ENCODE results near the gene ADARB2.

The ADARB2 gene

DNA sequence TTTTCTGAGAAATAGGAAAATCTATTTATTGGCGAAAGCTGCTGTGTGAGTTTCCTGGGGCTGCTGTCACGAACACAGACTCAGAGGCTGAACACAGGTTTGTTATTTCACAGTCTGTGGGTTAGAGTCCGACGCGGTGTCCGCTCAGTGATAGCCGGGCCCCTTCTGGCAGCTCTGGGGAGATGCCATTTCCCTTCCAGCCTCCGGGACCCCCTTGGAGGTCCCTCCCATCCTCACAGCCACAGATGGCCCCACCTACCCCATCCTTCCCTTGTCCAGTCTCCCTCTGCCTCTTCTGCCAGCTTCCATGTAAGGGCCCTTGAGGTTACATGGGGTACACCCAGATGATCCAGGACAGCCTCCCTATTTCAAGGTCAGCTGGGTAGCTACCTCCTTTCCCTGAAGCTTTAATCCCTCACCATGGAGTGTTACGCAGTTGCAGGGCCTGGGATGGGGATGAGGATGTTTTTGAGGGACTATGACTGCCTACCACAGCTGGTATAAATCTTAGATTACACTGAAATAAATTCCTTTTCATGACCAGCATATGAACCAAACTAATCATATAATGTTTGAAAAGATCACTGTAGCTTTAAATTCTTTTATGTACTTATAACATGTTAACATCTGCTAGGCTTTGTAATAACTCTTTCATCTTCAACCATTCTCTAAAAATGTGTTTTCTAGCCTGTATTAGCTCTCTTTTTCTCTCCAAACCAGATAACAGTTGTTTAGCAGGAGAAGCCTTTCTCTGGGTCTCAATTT is 582.6 kb downstream of the ADARB2 start:
- no peak for DNase-seq (ENCODE audit: low spot score in 2 of 2)
- H3K36me3 ChIP-seq (replicated peaks): no peaks in the 10 kb centered on the region
- H3K9me3 ChIP-seq: no peaks in the 10 kb centered on the region
- H3K4me1 ChIP-seq: no peaks in the 10 kb centered on the region
- no peak overlapping the region for H3K4me3 ChIP-seq
- H3K27me3 ChIP-seq (ENCODE audit: low read depth): no peaks in the 10 kb centered on the region
- in situ Hi-C loops (cut with MboI; ENCODE audit: low sequenced_read_pairs): no loop called here

- H3K9me3 ChIP-seq: no peaks in the 10 kb centered on the region
- no peaks in the 10 kb centered on the region for H3K4me1 ChIP-seq
- no peak overlapping the region for H3K4me3 ChIP-seq
- in situ Hi-C loops (cut with MboI; ENCODE audit: low sequenced_read_pairs): no loop called here
- H3K36me3 ChIP-seq (replicated peaks): no peaks in the 10 kb centered on the region
- no peaks in the 10 kb centered on the region for H3K27me3 ChIP-seq (ENCODE audit: low read depth)
- DNase-seq (ENCODE audit: low spot score in 2 of 2): no peak
These were observed 583.4 kb downstream of the ADARB2 start for GRCh38 chr10:1153805-1154351.

DNA sequence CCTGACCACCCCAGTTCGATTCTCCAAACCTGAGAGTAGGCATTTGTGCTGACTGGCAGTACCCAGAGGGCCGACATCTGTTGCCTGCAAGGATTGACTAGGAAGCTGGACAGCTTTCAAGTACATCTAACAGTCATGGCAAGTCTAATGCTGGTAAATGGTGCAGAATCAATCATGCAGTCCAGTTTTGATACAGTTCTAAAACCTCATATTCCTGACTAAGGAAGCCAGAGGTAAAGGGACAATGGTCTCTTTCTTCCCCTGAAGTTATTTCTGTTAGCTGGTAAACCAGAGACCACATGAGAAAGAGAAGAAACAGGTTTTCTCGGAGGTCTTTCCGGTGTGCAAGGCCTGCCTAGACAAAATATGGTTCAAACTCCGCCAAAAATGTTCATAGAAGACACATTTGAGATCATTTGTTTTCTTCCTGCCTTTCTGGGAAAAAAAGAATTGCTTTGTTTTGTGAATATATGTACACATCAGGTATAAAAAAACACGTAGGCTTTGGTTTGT is 584.0 kb downstream of the ADARB2 start:
- DNase-seq (ENCODE audit: low spot score in 2 of 2): no peak
- Histone ChIP-seq H3K36me3 (replicated peaks) (no peaks in the 10 kb centered on the region), H3K4me3 (no peak overlapping the region), H3K27me3 (ENCODE audit: low read depth) (no peaks in the 10 kb centered on the region), H3K9me3 (no peaks in the 10 kb centered on the region), H3K4me1 (no peaks in the 10 kb centered on the region)
- in situ Hi-C loops (cut with MboI; ENCODE audit: low sequenced_read_pairs): no loop called here

GRCh38 chr10:1152386-1153250 is 584.7 kb downstream of the ADARB2 start:
- Histone ChIP-seq H3K36me3 (replicated peaks) (no peaks in the 10 kb centered on the region), H3K9me3 (no peaks in the 10 kb centered on the region), H3K4me1 (no peaks in the 10 kb centered on the region), H3K4me3 (no peak overlapping the region), H3K27me3 (ENCODE audit: low read depth) (no peaks in the 10 kb centered on the region)
- no peak for DNase-seq (ENCODE audit: low spot score in 2 of 2)
- in situ Hi-C loops (cut with MboI; ENCODE audit: low sequenced_read_pairs): no loop called here

DNA sequence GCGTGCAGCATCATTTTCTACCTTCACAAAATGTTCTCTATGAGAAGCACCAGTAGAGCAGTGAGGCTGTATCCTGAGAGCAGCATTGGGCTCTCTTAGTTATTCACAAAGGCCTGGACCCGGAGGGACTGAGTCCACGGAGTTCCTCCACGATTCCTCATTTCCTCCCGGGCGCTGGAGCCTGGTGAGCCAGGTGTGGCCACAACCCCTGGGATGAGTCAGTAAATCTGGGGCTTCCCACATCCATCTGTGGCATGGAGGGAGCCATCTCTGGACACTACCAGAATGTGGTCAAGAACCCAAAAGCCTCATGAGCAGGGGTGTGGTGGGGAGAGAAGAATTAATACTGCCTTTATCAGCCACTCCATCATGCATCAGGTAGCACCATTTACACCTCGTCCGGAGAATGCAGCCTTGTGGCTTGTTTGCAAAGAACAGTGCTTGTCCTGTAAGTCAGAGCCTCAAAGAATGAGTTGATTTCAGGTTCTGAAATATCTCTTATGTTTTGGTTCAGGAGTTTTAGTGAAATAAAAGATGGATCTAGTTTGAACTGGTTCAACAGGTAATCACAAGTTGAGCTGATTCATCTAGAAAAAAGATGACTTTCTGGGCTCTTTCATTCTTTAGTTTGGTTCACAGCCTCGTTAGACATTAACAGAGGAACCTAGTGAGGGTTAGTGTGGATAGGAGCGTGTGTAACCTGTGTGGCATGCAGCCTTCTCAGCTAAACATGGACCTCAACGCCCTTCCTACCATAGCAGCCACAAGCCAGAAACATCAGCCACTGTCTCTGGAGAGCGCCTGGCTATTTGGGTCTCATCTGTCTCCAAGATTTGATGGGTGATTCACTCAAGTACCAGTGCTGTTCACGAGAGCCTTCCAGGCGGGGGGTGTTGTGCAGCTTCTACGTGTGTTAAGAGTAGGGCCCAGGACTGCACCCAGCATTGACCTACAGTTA is 586.0 kb downstream of the ADARB2 start:
- Histone ChIP-seq H3K4me1 (no peaks in the 10 kb centered on the region), H3K27me3 (ENCODE audit: low read depth) (no peaks in the 10 kb centered on the region), H3K9me3 (no peaks in the 10 kb centered on the region), H3K36me3 (replicated peaks) (no peaks in the 10 kb centered on the region), H3K4me3 (no peak overlapping the region)
- in situ Hi-C loops (cut with MboI; ENCODE audit: low sequenced_read_pairs): no loop called here
- no peak for DNase-seq (ENCODE audit: low spot score in 2 of 2)

GRCh38 chr10:1150638-1150955 is 586.7 kb downstream of the ADARB2 start:
- Histone ChIP-seq H3K9me3 (no peaks in the 10 kb centered on the region), H3K4me3 (no peak overlapping the region), H3K27me3 (ENCODE audit: low read depth) (no peaks in the 10 kb centered on the region), H3K36me3 (replicated peaks) (no peaks in the 10 kb centered on the region), H3K4me1 (no peaks in the 10 kb centered on the region)
- DNase-seq (ENCODE audit: low spot score in 2 of 2): no peak
- in situ Hi-C loops (cut with MboI; ENCODE audit: low sequenced_read_pairs): no loop called here

GRCh38 chr10:1149793-1150637 is 587.3 kb downstream of the ADARB2 start:
- no peak for DNase-seq (ENCODE audit: low spot score in 2 of 2)
- no peaks in the 10 kb centered on the region for H3K27me3 ChIP-seq (ENCODE audit: low read depth)
- H3K36me3 ChIP-seq (replicated peaks): no peaks in the 10 kb centered on the region
- no peaks in the 10 kb centered on the region for H3K4me1 ChIP-seq
- in situ Hi-C loops (cut with MboI; ENCODE audit: low sequenced_read_pairs): no loop called here
- H3K4me3 ChIP-seq: no peak overlapping the region
- no peaks in the 10 kb centered on the region for H3K9me3 ChIP-seq

GRCh38 chr10:1148855-1149605 is 588.3 kb downstream of the ADARB2 start:
- no peak overlapping the region for H3K4me3 ChIP-seq
- H3K36me3 ChIP-seq (replicated peaks): no peaks in the 10 kb centered on the region
- no peak for DNase-seq (ENCODE audit: low spot score in 2 of 2)
- in situ Hi-C loops (cut with MboI; ENCODE audit: low sequenced_read_pairs): no loop called here
- H3K4me1 ChIP-seq: no peaks in the 10 kb centered on the region
- no peaks in the 10 kb centered on the region for H3K27me3 ChIP-seq (ENCODE audit: low read depth)
- H3K9me3 ChIP-seq: no peaks in the 10 kb centered on the region

DNA sequence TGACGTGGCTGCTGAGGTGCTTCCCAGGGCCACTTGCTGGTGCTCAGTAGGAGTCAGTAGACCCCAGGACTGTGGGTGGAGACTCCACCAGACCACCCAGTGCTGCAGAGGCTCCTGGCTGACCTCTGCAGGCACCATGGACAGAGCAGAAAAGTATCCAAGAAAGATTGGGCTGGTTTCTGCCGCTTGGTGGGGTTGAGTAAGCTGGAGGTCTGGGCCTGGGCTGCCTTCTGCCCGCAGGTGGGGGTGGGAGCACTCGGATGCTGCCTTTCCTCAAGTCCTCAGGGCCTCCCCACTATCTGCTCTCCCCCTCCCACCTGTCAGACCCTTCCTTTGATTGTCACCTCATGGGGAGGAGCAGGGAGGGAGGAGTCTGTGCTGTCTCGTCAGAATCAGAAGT is 589.5 kb downstream of the ADARB2 start:
- H3K4me3 ChIP-seq: no peak overlapping the region
- no peaks in the 10 kb centered on the region for H3K9me3 ChIP-seq
- no peaks in the 10 kb centered on the region for H3K36me3 ChIP-seq (replicated peaks)
- no peaks in the 10 kb centered on the region for H3K27me3 ChIP-seq (ENCODE audit: low read depth)
- no peak for DNase-seq (ENCODE audit: low spot score in 2 of 2)
- no peaks in the 10 kb centered on the region for H3K4me1 ChIP-seq
- in situ Hi-C loops (cut with MboI; ENCODE audit: low sequenced_read_pairs): no loop called here

- Histone ChIP-seq H3K4me3 (no peak overlapping the region), H3K27me3 (ENCODE audit: low read depth) (no peaks in the 10 kb centered on the region), H3K9me3 (no peaks in the 10 kb centered on the region), H3K4me1 (no peaks in the 10 kb centered on the region), H3K36me3 (replicated peaks) (no peaks in the 10 kb centered on the region)
- DNase-seq (ENCODE audit: low spot score in 2 of 2): no peak
- in situ Hi-C loops (cut with MboI; ENCODE audit: low sequenced_read_pairs): no loop called here
These were observed 594.7 kb downstream of the ADARB2 start for GRCh38 chr10:1142596-1142995.

GRCh38 chr10:1141701-1142100 is 595.6 kb downstream of the ADARB2 start:
- no peak overlapping the region for H3K4me3 ChIP-seq
- in situ Hi-C loops (cut with MboI; ENCODE audit: low sequenced_read_pairs): no loop called here
- H3K27me3 ChIP-seq (ENCODE audit: low read depth): no peaks in the 10 kb centered on the region
- H3K4me1 ChIP-seq: no peaks in the 10 kb centered on the region
- no peaks in the 10 kb centered on the region for H3K36me3 ChIP-seq (replicated peaks)
- DNase-seq (ENCODE audit: low spot score in 2 of 2): no peak
- no peaks in the 10 kb centered on the region for H3K9me3 ChIP-seq

DNA sequence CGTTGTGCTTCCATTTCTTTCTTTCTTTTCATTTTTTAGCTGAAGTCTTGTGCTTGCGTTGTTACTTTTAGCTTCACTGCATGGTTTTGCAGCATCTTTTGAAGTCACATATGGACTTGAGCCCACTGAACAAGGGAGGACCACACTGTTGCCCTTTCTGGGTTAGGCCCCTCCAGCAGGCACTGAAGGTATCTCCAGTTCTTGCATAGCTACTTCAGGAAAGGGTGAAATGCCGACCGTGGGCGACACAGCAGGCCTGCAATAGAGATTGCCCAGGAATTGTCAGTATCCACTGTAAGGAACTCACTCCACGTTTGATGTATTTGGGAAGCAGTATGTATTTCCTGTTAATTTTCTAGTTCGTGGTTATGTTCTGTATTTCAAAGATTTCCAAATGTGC is 596.1 kb downstream of the ADARB2 start:
- H3K27me3 ChIP-seq (ENCODE audit: low read depth): no peaks in the 10 kb centered on the region
- H3K36me3 ChIP-seq (replicated peaks): no peaks in the 10 kb centered on the region
- no peak for DNase-seq (ENCODE audit: low spot score in 2 of 2)
- no peaks in the 10 kb centered on the region for H3K9me3 ChIP-seq
- H3K4me1 ChIP-seq: no peaks in the 10 kb centered on the region
- in situ Hi-C loops (cut with MboI; ENCODE audit: low sequenced_read_pairs): no loop called here
- H3K4me3 ChIP-seq: no peak overlapping the region

Measured in HAP-1 (cell line).